SK-N-SH treated with all-trans-retinoic acid at 6 μM for 48 hours (cell line): ENCODE data around the gene CIAO2A.

Experiments
- ATAC-seq: fragments of 200-7000 bp; cut with Tn5 transposase; 3 replicates; pipeline ENCODE4 v1.9.1; 2020; ENCODE audit warnings: mild to moderate bottlenecking, moderate library complexity
- BACH2 ChIP-seq: fragments of 250-450 bp; sonication (Bioruptor Pico); IDR thresholded peaks from 2 replicates; pipeline ENCODE4 v1.9.0; 2021; ENCODE audit warnings: mild to moderate bottlenecking, borderline replicate concordance
- CSDC2 ChIP-seq: fragments of 250-450 bp; sonication (Bioruptor Pico); IDR thresholded peaks from 2 replicates; pipeline ENCODE4 v1.5.0; 2020; ENCODE audit warnings: mild to moderate bottlenecking, moderate library complexity
- ISL1 ChIP-seq: fragments of 250-450 bp; sonication (Bioruptor Pico); IDR thresholded peaks from 2 replicates; pipeline ENCODE4 v2.1.2; 2022; ENCODE audit warnings: mild to moderate bottlenecking, moderate library complexity
- OSR1 ChIP-seq: fragments of 250-450 bp; sonication (Bioruptor Pico); IDR thresholded peaks from 2 replicates; pipeline ENCODE4 v1.8.0; 2022; ENCODE audit warnings: moderate library complexity, mild to moderate bottlenecking, inconsistent platforms
- PATZ1 ChIP-seq: fragments of 250-450 bp; sonication (Bioruptor Pico); IDR thresholded peaks from 2 replicates; pipeline ENCODE4 v1.8.0; 2020; ENCODE audit warnings: mild to moderate bottlenecking, moderate library complexity, borderline replicate concordance
- PPARA ChIP-seq: fragments of 250-450 bp; sonication (Bioruptor Pico); IDR thresholded peaks from 2 replicates; pipeline ENCODE4 v1.5.0; 2020; ENCODE audit warnings: mild to moderate bottlenecking, borderline replicate concordance
- RARB ChIP-seq: fragments of 250-450 bp; sonication (Bioruptor Pico); IDR thresholded peaks from 2 replicates; pipeline ENCODE4 v1.8.0; 2021; ENCODE audit warnings: mild to moderate bottlenecking, moderate library complexity
- TCF4 ChIP-seq: fragments of 250-450 bp; sonication (Bioruptor Pico); IDR thresholded peaks from 2 replicates; pipeline ENCODE4 v1.8.0; 2021; ENCODE audit warnings: mild to moderate bottlenecking, moderate library complexity, borderline replicate concordance
- TOX ChIP-seq: fragments of 250-450 bp; sonication (Bioruptor Pico); IDR thresholded peaks from 2 replicates; pipeline ENCODE4 v1.8.0; 2021; ENCODE audit warnings: mild to moderate bottlenecking, moderate library complexity, borderline replicate concordance
- TSHZ2 ChIP-seq: fragments of 250-450 bp; sonication (Bioruptor Pico); IDR thresholded peaks from 2 replicates; pipeline ENCODE4 v1.5.0; 2020; ENCODE audit warnings: mild to moderate bottlenecking, moderate library complexity
- ZC3H10 ChIP-seq: fragments of 250-450 bp; sonication (Bioruptor Pico); IDR thresholded peaks from 2 replicates; pipeline ENCODE4 v1.5.1; 2021; ENCODE audit warnings: mild to moderate bottlenecking, moderate library complexity
- ZFP3 ChIP-seq: fragments of 250-450 bp; sonication (Bioruptor Pico); IDR thresholded peaks from 2 replicates; pipeline ENCODE4 v1.5.0; 2020; ENCODE audit warnings: mild to moderate bottlenecking, moderate library complexity
- ZFP30 ChIP-seq: fragments of 450-650 bp; formaldehyde crosslinking; IDR thresholded peaks from 2 replicates; pipeline ENCODE4 v1.5.0; 2022; ENCODE audit warnings: mild to moderate bottlenecking, moderate library complexity
- ZNF70 ChIP-seq: fragments of 450-650 bp; formaldehyde crosslinking; IDR thresholded peaks from 2 replicates; pipeline ENCODE4 v1.5.0; 2020; ENCODE audit warnings: mild to moderate bottlenecking, moderate library complexity
- ZNF8 ChIP-seq: fragments of 450-650 bp; formaldehyde crosslinking; IDR thresholded peaks from 2 replicates; pipeline ENCODE4 v1.5.0; 2020; ENCODE audit warnings: mild to moderate bottlenecking, moderate library complexity
- TF ChIP-seq, protein P1 (sequence below): fragments of 250-450 bp; sonication (Bioruptor Pico); IDR thresholded peaks from 2 replicates; pipeline ENCODE4 v1.8.0; 2021; ENCODE audit warnings: low read depth, mild to moderate bottlenecking, moderate library complexity, borderline replicate concordance
- TF ChIP-seq, protein P2 (sequence below): fragments of 250-450 bp; sonication (Bioruptor Pico); IDR thresholded peaks from 2 replicates; pipeline ENCODE4 v1.5.1; 2021; ENCODE audit warnings: mild to moderate bottlenecking, moderate library complexity
- TF ChIP-seq, protein P3 (sequence below): fragments of 250-450 bp; sonication (Bioruptor Pico); IDR thresholded peaks from 2 replicates; pipeline ENCODE4 v1.5.1; 2020; ENCODE audit warnings: low read depth, mild to moderate bottlenecking, moderate library complexity

CIAO2A gene

DNA sequence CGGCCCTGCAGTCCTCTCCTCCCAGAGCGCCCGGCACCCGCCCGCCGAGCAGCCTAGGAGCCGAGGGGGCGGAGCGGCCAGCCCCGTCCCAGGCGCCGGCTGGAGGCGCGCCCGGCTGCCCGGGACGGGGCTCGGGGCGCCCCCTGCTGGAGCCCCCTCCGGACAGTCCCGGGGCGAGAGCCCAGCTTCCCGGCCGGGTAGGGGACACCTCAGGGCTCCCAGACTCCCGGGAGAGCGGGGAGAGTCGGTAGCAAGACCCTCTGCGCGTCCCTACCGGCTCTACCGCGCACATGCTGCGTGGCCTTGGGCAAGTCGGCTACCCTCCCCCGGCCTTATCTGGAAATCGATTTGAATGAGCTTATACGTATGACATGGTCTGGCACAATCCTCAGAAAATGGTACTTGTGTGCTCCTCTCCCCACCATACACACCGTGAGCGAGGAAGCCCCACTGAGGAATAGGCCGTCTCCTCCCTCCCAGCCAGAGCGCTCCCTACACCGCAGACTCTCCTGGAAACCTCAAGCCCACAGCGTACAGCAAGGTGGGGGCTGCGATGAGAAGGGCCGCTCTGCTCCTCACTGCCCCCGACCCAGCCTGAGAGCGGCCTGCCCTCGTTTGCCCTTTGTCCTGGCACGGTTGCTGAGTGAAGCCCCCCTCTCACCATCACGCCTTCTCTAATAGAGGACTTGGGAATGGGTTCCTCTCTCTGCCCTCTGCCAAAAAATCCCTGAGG is 47.1 kb downstream of the CIAO2A start, which contains the start of gene DAPK2:
Gene DAPK2, minus strand, starts transcription at position 65 of the 733 bp plus-strand sequence. CDS start 6,224 bp downstream, outside the sequence.
- TF ChIP-seq ZNF8 (CRISPR knock-in tag): no peak
- TF ChIP-seq TOX (CRISPR knock-in tag): no peak
- TF ChIP-seq, protein P1, sequence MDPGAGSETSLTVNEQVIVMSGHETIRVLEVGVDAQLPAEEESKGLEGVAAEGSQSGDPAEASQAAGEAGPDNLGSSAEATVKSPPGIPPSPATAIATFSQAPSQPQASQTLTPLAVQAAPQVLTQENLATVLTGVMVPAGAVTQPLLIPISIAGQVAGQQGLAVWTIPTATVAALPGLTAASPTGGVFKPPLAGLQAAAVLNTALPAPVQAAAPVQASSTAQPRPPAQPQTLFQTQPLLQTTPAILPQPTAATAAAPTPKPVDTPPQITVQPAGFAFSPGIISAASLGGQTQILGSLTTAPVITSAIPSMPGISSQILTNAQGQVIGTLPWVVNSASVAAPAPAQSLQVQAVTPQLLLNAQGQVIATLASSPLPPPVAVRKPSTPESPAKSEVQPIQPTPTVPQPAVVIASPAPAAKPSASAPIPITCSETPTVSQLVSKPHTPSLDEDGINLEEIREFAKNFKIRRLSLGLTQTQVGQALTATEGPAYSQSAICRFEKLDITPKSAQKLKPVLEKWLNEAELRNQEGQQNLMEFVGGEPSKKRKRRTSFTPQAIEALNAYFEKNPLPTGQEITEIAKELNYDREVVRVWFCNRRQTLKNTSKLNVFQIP (CRISPR knock-in tag): no peak
- TF ChIP-seq OSR1: no peak
- TF ChIP-seq, protein P2, sequence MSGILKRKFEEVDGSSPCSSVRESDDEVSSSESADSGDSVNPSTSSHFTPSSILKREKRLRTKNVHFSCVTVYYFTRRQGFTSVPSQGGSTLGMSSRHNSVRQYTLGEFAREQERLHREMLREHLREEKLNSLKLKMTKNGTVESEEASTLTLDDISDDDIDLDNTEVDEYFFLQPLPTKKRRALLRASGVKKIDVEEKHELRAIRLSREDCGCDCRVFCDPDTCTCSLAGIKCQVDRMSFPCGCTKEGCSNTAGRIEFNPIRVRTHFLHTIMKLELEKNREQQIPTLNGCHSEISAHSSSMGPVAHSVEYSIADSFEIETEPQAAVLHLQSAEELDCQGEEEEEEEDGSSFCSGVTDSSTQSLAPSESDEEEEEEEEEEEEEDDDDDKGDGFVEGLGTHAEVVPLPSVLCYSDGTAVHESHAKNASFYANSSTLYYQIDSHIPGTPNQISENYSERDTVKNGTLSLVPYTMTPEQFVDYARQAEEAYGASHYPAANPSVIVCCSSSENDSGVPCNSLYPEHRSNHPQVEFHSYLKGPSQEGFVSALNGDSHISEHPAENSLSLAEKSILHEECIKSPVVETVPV (CRISPR knock-in tag): no peak
- TF ChIP-seq BACH2 (CRISPR knock-in tag): no peak
- no peak for TF ChIP-seq ZFP30 (CRISPR knock-in tag)
- TF ChIP-seq PATZ1: no peak
- TF ChIP-seq ISL1 (CRISPR knock-in tag): no peak
- TF ChIP-seq ZNF70 (CRISPR knock-in tag): no peak
- TF ChIP-seq, all 23 proteins: peak for 0
- ATAC-seq: peak; percentile 94

GRCh38 chr15:64045774-64046420 is 47.7 kb downstream of the CIAO2A start:
- TF ChIP-seq, protein P2 (CRISPR knock-in tag): no peak
- no peak for TF ChIP-seq BACH2 (CRISPR knock-in tag)
- peak; percentile 55 for ATAC-seq

- no peak for ATAC-seq
- no peak for TF ChIP-seq ZC3H10 (CRISPR knock-in tag)
- no peak for TF ChIP-seq RARB (CRISPR knock-in tag)
- no peak for TF ChIP-seq BACH2 (CRISPR knock-in tag)
- no peak for TF ChIP-seq PPARA
- no peak for TF ChIP-seq ZFP3 (CRISPR knock-in tag)
- TF ChIP-seq, protein P3, sequence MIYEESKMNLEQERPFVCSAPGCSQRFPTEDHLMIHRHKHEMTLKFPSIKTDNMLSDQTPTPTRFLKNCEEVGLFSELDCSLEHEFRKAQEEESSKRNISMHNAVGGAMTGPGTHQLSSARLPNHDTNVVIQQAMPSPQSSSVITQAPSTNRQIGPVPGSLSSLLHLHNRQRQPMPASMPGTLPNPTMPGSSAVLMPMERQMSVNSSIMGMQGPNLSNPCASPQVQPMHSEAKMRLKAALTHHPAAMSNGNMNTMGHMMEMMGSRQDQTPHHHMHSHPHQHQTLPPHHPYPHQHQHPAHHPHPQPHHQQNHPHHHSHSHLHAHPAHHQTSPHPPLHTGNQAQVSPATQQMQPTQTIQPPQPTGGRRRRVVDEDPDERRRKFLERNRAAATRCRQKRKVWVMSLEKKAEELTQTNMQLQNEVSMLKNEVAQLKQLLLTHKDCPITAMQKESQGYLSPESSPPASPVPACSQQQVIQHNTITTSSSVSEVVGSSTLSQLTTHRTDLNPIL (CRISPR knock-in tag): no peak
- no peak for TF ChIP-seq CSDC2 (CRISPR knock-in tag)
- no peak for TF ChIP-seq ISL1 (CRISPR knock-in tag)
- TF ChIP-seq TCF4 (CRISPR knock-in tag): no peak
- TF ChIP-seq, protein P2 (CRISPR knock-in tag): no peak
- TF ChIP-seq, protein P1 (CRISPR knock-in tag): no peak
- no peak for TF ChIP-seq TSHZ2
Observed at GRCh38 chr15:64045101-64045435, 48.6 kb downstream of the CIAO2A start.
